ENCODE data around the gene ZC2HC1C. TPM values are rescaled to one million over a fixed set of nuclear protein-coding genes. Genes with fewer than 3 reads are reported as not detected.
A peak's percentile ranks its signal among the peaks of the same experiment; 100 is the strongest.

ZC2HC1C gene
- total RNA-seq, 1 donor from 2014 or later, result under 0.01 TPM

DNA sequence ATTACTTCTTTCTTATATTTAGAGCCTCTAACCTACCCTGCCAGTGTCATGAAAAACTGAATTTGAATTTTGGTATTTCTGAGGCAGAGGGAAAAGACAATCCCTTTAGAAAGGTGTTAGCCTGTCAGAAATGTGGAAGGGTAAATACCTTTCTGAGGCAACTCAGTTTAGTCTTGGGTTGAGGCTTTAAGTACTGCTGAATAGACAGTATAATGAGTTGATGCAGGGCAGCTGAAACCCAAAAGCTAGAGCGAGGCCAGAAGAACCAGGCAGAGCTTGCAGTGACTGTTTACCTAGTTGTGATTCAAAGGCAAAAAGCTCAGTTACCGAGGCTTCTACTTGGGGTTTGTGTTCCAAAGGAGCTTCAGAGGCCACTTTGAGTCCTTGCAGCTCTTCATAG, 18.7 kb downstream of the ZC2HC1C start:
- Histone ChIP-seq H3K4me3 (ENCODE audit: low read length in 3 of 3) (no peak overlapping the region), H3K27me3 (ENCODE audit: control insufficient read depth in 3 of 3, insufficient read depth in 3 of 3, low read length in 3 of 3) (no peaks in the 10 kb centered on the region), H3K36me3 (ENCODE audit: control insufficient read depth in 3 of 3, insufficient read depth in 3 of 3, low read length in 3 of 3) (peaks cover 48 to 59% (median 57%) of the 10 kb centered on the region in 3 donors), H3K4me1 (ENCODE audit: control insufficient read depth in 3 of 3, insufficient read depth in 3 of 3, low read length in 3 of 3) (no peaks in the 10 kb centered on the region), H3K9ac (ENCODE audit: low read depth in 1 of 3, low read length in 3 of 3) (no peak overlapping the region), H3K9me3 (ENCODE audit: control insufficient read depth in 3 of 3, low read length in 3 of 3) (no peaks in the 10 kb centered on the region), H3K27ac (ENCODE audit: low read depth, low read length) (no peak overlapping the region)

DNA sequence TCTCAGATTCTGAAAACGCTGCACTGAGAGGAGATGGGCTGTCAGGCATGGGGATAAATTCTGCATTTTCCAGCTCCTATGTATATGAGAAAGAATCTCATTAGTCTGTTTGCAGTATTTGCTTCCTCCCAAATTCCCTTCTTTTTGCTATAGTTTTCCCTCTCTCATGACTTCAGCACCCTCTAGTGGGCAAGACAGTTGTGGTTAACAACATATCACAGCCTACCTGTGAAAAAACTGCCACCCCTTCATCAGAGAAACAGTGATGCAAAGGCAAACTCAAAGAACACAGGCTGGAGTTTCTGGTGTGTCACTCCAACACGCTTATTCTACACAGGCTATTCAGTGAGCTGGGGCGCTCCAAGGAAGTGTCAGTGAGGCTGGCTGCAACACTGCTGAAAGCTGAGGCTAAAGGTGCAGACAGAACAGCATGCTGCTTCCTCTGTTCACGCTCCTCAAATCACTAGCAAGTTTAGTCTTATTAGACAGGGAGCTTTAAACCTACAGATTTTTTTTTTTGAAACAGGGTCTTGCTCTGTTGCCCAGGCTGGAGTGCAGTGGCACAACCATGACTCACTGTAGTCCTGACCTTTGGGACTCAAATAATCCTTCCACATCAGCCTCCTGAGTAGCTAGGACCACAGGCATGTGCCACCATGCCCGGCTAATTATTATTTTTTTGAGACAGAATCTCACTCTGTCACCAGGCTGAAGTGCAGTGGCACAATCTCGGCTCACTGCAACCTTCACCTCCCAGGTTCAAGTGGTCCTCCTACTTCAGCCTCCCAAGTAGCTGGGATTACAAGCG, 19.3 kb downstream of the ZC2HC1C start:
- H3K4me3 ChIP-seq (ENCODE audit: low read length in 3 of 3), result no peak overlapping the region
- no peak overlapping the region for H3K9ac ChIP-seq (ENCODE audit: low read depth in 1 of 3, low read length in 3 of 3)
- H3K9me3 ChIP-seq (ENCODE audit: control insufficient read depth in 3 of 3, low read length in 3 of 3), result no peaks in the 10 kb centered on the region
- no peaks in the 10 kb centered on the region for H3K27me3 ChIP-seq (ENCODE audit: control insufficient read depth in 3 of 3, insufficient read depth in 3 of 3, low read length in 3 of 3)
- no peaks in the 10 kb centered on the region for H3K4me1 ChIP-seq (ENCODE audit: control insufficient read depth in 3 of 3, insufficient read depth in 3 of 3, low read length in 3 of 3)
- no peak overlapping the region for H3K27ac ChIP-seq (ENCODE audit: low read depth, low read length)
- H3K36me3 ChIP-seq (ENCODE audit: control insufficient read depth in 3 of 3, insufficient read depth in 3 of 3, low read length in 3 of 3), result peaks cover 44 to 56% (median 50%) of the 10 kb centered on the region in 3 donors

- Histone ChIP-seq H3K4me1 (ENCODE audit: control insufficient read depth in 3 of 3, insufficient read depth in 3 of 3, low read length in 3 of 3) (no peaks in the 10 kb centered on the region), H3K9me3 (ENCODE audit: control insufficient read depth in 3 of 3, low read length in 3 of 3) (no peaks in the 10 kb centered on the region), H3K4me3 (ENCODE audit: low read length in 3 of 3) (no peak overlapping the region), H3K27me3 (ENCODE audit: control insufficient read depth in 3 of 3, insufficient read depth in 3 of 3, low read length in 3 of 3) (no peaks in the 10 kb centered on the region), H3K36me3 (ENCODE audit: control insufficient read depth in 3 of 3, insufficient read depth in 3 of 3, low read length in 3 of 3) (peaks cover 37 to 57% (median 44%) of the 10 kb centered on the region in 3 donors), H3K9ac (ENCODE audit: low read depth in 1 of 3, low read length in 3 of 3) (no peak overlapping the region), H3K27ac (ENCODE audit: low read depth, low read length) (no peak overlapping the region)
Measured at GRCh38 chr14:75090353-75090752, 20.9 kb downstream of the ZC2HC1C start.

DNA sequence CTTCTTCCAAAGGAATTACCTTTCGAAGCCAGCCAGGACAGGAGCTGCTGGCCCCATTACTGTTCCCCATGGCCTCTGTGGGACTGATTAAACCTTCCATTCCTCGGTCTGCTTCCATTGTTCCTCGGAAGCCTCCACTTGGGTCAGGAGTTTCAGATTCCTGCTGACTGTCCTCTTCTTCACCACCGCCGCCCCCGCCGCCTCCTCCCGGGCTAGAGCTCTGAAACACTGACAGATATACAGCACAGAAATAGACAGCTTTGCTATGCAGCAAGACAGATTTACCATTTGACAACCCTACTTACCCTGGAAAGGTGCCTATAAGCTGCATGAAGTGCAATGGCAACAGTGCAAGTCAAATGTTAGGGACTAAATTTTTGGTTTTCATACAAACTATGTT, 21.8 kb downstream of the ZC2HC1C start:
- Histone ChIP-seq H3K27me3 (ENCODE audit: control insufficient read depth in 3 of 3, insufficient read depth in 3 of 3, low read length in 3 of 3) (no peaks in the 10 kb centered on the region), H3K27ac (ENCODE audit: low read depth, low read length) (no peak overlapping the region), H3K4me1 (ENCODE audit: control insufficient read depth in 3 of 3, insufficient read depth in 3 of 3, low read length in 3 of 3) (no peaks in the 10 kb centered on the region), H3K9me3 (ENCODE audit: control insufficient read depth in 3 of 3, low read length in 3 of 3) (no peaks in the 10 kb centered on the region), H3K9ac (ENCODE audit: low read depth in 1 of 3, low read length in 3 of 3) (no peak overlapping the region), H3K36me3 (ENCODE audit: control insufficient read depth in 3 of 3, insufficient read depth in 3 of 3, low read length in 3 of 3) (peaks cover 38 to 58% (median 42%) of the 10 kb centered on the region in 3 donors), H3K4me3 (ENCODE audit: low read length in 3 of 3) (no peak overlapping the region)

DNA sequence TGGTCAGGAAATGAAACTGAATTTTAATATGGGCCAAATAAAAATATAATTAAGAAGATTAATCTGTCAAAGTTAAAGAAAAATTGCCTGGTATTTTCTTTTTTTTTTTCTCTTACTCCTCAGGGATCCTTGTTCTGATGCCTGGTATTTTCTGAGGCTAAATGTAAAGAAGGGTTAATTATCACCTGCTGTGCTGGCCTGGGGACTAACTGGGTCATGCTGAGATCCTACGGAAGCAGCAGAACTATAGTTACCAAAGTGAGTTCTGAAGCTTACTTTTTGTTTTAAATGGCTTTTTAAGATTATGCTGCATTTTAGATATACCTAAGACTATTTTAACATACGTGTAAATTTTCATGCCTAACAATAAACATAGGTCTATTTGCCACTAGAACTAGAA, 23.3 kb downstream of the ZC2HC1C start:
- H3K36me3 ChIP-seq (ENCODE audit: control insufficient read depth in 3 of 3, insufficient read depth in 3 of 3, low read length in 3 of 3), result peaks cover 31 to 51% (median 35%) of the 10 kb centered on the region in 3 donors

GRCh38 chr14:75094896-75095295, 25.5 kb downstream of the ZC2HC1C start:
- Histone ChIP-seq H3K4me3 (ENCODE audit: low read length in 3 of 3) (no peak overlapping the region), H3K9ac (ENCODE audit: low read depth in 1 of 3, low read length in 3 of 3) (no peak overlapping the region), H3K27ac (ENCODE audit: low read depth, low read length) (no peak overlapping the region), H3K36me3 (ENCODE audit: control insufficient read depth in 3 of 3, insufficient read depth in 3 of 3, low read length in 3 of 3) (peaks cover 30 to 51% (median 35%) of the 10 kb centered on the region in 3 donors), H3K27me3 (ENCODE audit: control insufficient read depth in 3 of 3, insufficient read depth in 3 of 3, low read length in 3 of 3) (no peaks in the 10 kb centered on the region), H3K4me1 (ENCODE audit: control insufficient read depth in 3 of 3, insufficient read depth in 3 of 3, low read length in 3 of 3) (peaks cover 19 to 26% (median 24%) of the 10 kb centered on the region in 3 donors), H3K9me3 (ENCODE audit: control insufficient read depth in 3 of 3, low read length in 3 of 3) (no peaks in the 10 kb centered on the region)

More for the DNA sequence above, 23.3 kb downstream of the ZC2HC1C start:
- Histone ChIP-seq H3K4me1 (ENCODE audit: control insufficient read depth in 3 of 3, insufficient read depth in 3 of 3, low read length in 3 of 3) (peaks cover 9 to 12% (median 10%) of the 10 kb centered on the region in 3 donors), H3K27me3 (ENCODE audit: control insufficient read depth in 3 of 3, insufficient read depth in 3 of 3, low read length in 3 of 3) (no peaks in the 10 kb centered on the region), H3K4me3 (ENCODE audit: low read length in 3 of 3) (no peak overlapping the region), H3K27ac (ENCODE audit: low read depth, low read length) (no peak overlapping the region), H3K9me3 (ENCODE audit: control insufficient read depth in 3 of 3, low read length in 3 of 3) (no peaks in the 10 kb centered on the region), H3K9ac (ENCODE audit: low read depth in 1 of 3, low read length in 3 of 3) (no peak overlapping the region)

GRCh38 chr14:75095690-75096089, 26.2 kb downstream of the ZC2HC1C start:
- Histone ChIP-seq H3K4me1 (ENCODE audit: control insufficient read depth in 3 of 3, insufficient read depth in 3 of 3, low read length in 3 of 3) (peaks cover 19 to 26% (median 24%) of the 10 kb centered on the region in 3 donors), H3K9me3 (ENCODE audit: control insufficient read depth in 3 of 3, low read length in 3 of 3) (no peaks in the 10 kb centered on the region), H3K9ac (ENCODE audit: low read depth in 1 of 3, low read length in 3 of 3) (no peak overlapping the region), H3K4me3 (ENCODE audit: low read length in 3 of 3) (no peak overlapping the region), H3K27me3 (ENCODE audit: control insufficient read depth in 3 of 3, insufficient read depth in 3 of 3, low read length in 3 of 3) (no peaks in the 10 kb centered on the region), H3K36me3 (ENCODE audit: control insufficient read depth in 3 of 3, insufficient read depth in 3 of 3, low read length in 3 of 3) (peaks cover 34 to 53% (median 36%) of the 10 kb centered on the region in 3 donors), H3K27ac (ENCODE audit: low read depth, low read length) (no peak overlapping the region)

DNA sequence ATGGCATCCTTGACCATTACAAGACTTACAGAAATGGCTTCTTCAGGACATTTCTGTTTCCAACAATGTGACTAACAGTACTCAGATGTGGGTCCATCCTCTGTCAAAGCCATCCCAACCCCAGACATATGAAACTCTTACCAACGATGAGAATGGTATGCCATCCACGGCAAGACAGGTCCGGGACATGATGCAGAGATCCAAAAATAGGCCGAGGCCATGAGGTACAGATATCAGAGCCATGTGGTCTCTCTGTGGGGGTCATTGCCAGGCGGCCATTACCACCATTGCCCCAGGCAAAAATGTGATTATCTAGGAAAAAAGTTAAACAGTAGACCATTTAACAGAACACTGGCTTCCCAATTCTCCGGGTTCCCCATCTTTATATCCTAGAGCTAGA, 27.5 kb downstream of the ZC2HC1C start:
- no peaks in the 10 kb centered on the region for H3K9me3 ChIP-seq (ENCODE audit: control insufficient read depth in 3 of 3, low read length in 3 of 3)
- peaks cover 19 to 26% (median 24%) of the 10 kb centered on the region in 3 donors for H3K4me1 ChIP-seq (ENCODE audit: control insufficient read depth in 3 of 3, insufficient read depth in 3 of 3, low read length in 3 of 3)
- H3K27ac ChIP-seq (ENCODE audit: low read depth, low read length), result peak overlapping the region; percentile 73
- H3K36me3 ChIP-seq (ENCODE audit: control insufficient read depth in 3 of 3, insufficient read depth in 3 of 3, low read length in 3 of 3), result peaks cover 31 to 59% (median 41%) of the 10 kb centered on the region in 3 donors
- no peak overlapping the region for H3K4me3 ChIP-seq (ENCODE audit: low read length in 3 of 3)
- no peak overlapping the region for H3K9ac ChIP-seq (ENCODE audit: low read depth in 1 of 3, low read length in 3 of 3)
- no peaks in the 10 kb centered on the region for H3K27me3 ChIP-seq (ENCODE audit: control insufficient read depth in 3 of 3, insufficient read depth in 3 of 3, low read length in 3 of 3)

DNA sequence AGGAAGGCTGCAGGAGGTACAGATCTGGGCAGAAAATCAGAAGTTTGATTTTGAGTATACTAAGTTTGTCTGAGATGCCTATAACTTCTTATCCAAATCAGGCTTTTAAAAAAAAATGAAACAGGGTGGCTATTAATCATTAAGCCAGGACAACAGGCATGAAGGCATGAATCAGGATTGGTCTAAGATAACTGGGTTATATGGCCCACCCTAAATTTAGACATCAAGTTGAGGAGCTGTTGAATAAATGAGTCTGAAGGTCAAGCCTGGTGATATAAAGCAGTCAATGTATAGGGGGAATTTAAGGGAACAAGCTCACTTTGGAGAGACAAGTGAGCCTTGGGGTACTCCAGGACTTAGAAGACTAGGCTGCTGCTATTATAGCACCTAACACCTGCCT, 28.8 kb downstream of the ZC2HC1C start:
- Histone ChIP-seq H3K27ac (ENCODE audit: low read depth, low read length) (peak overlapping the region; percentile 73), H3K4me3 (ENCODE audit: low read length in 3 of 3) (no peak overlapping the region), H3K36me3 (ENCODE audit: control insufficient read depth in 3 of 3, insufficient read depth in 3 of 3, low read length in 3 of 3) (peaks cover 29 to 59% (median 44%) of the 10 kb centered on the region in 3 donors), H3K4me1 (ENCODE audit: control insufficient read depth in 3 of 3, insufficient read depth in 3 of 3, low read length in 3 of 3) (peaks cover 19 to 26% (median 24%) of the 10 kb centered on the region in 3 donors), H3K9me3 (ENCODE audit: control insufficient read depth in 3 of 3, low read length in 3 of 3) (no peaks in the 10 kb centered on the region), H3K27me3 (ENCODE audit: control insufficient read depth in 3 of 3, insufficient read depth in 3 of 3, low read length in 3 of 3) (no peaks in the 10 kb centered on the region), H3K9ac (ENCODE audit: low read depth in 1 of 3, low read length in 3 of 3) (peak overlapping the region in 2 of 3 donors; percentile 12 to 54)

- peak overlapping the region; percentile 73 for H3K27ac ChIP-seq (ENCODE audit: low read depth, low read length)
- H3K36me3 ChIP-seq (ENCODE audit: control insufficient read depth in 3 of 3, insufficient read depth in 3 of 3, low read length in 3 of 3), result peaks cover 32 to 62% (median 48%) of the 10 kb centered on the region in 3 donors
- peak overlapping the region in 2 of 3 donors; percentile 12 to 54 for H3K9ac ChIP-seq (ENCODE audit: low read depth in 1 of 3, low read length in 3 of 3)
- no peak overlapping the region for H3K4me3 ChIP-seq (ENCODE audit: low read length in 3 of 3)
- no peaks in the 10 kb centered on the region for H3K9me3 ChIP-seq (ENCODE audit: control insufficient read depth in 3 of 3, low read length in 3 of 3)
- peaks cover 19 to 26% (median 24%) of the 10 kb centered on the region in 3 donors for H3K4me1 ChIP-seq (ENCODE audit: control insufficient read depth in 3 of 3, insufficient read depth in 3 of 3, low read length in 3 of 3)
- H3K27me3 ChIP-seq (ENCODE audit: control insufficient read depth in 3 of 3, insufficient read depth in 3 of 3, low read length in 3 of 3), result no peaks in the 10 kb centered on the region
Measured at GRCh38 chr14:75098682-75099081, 29.2 kb downstream of the ZC2HC1C start.

Measured in skeletal muscle tissue (tissue), 4 donors.